Endodermal cell (in vitro differentiated cells): Measurements from ENCODE around the gene CDH13. TPM values are rescaled to one million over a fixed set of nuclear protein-coding genes. Genes with fewer than 3 reads are reported as not detected.

Source experiments
- DNase-seq: peaks from one replicate; pipeline ENCODE4 v3.0.0-alpha.2; 2017
- H3K27ac ChIP-seq: 2 replicates; pipeline ENCODE4 v1.5.1; 2013; ENCODE audit warnings: mild to moderate bottlenecking, low read depth, low read length, moderate library complexity
- H3K27me3 ChIP-seq: 2 replicates; pipeline ENCODE4 v1.6.1; 2013; ENCODE audit warnings: mild to moderate bottlenecking, low read length, moderate library complexity; ENCODE audit not compliant: insufficient read depth, control insufficient read depth, poor library complexity, severe bottlenecking
- H3K36me3 ChIP-seq: 2 replicates; pipeline ENCODE4 v1.7.0; 2013; ENCODE audit warnings: mild to moderate bottlenecking, low read length, moderate library complexity; ENCODE audit not compliant: control insufficient read depth, insufficient read depth
- H3K4me1 ChIP-seq: one replicate; pipeline ENCODE4 v1.7.0; 2013; ENCODE audit warnings: low read length; ENCODE audit not compliant: control insufficient read depth, insufficient read depth
- H3K4me3 ChIP-seq: 2 replicates; pipeline ENCODE4 v1.5.1; 2013; ENCODE audit warnings: mild to moderate bottlenecking, low read length, moderate library complexity
- H3K9ac ChIP-seq: 2 replicates; pipeline ENCODE4 v1.6.1; 2013; ENCODE audit warnings: mild to moderate bottlenecking, low read length, moderate library complexity; ENCODE audit not compliant: poor library complexity, severe bottlenecking; ENCODE audit errors: extremely low read depth
- H3K9me3 ChIP-seq: 2 replicates; pipeline ENCODE4 v1.6.1; 2013; ENCODE audit warnings: mild to moderate bottlenecking, low read length, moderate library complexity; ENCODE audit not compliant: control insufficient read depth
- H3K27ac Mint-ChIP-seq: 2 replicates; pipeline ENCODE4 v1.8.0; 2020; ENCODE audit warnings: mixed read lengths
- H3K27me3 Mint-ChIP-seq: 2 replicates; pipeline ENCODE4 v1.8.0; 2021; ENCODE audit warnings: mild to moderate bottlenecking, mixed read lengths; ENCODE audit not compliant: insufficient read depth
- H3K36me3 Mint-ChIP-seq: 2 replicates; pipeline ENCODE4 v1.8.0; 2020; ENCODE audit warnings: low read depth, mixed read lengths
- H3K4me1 Mint-ChIP-seq: 2 replicates; pipeline ENCODE4 v1.8.0; 2020; ENCODE audit warnings: mixed read lengths
- H3K4me3 Mint-ChIP-seq: 2 replicates; pipeline ENCODE4 v1.8.0; 2020; ENCODE audit warnings: mild to moderate bottlenecking, moderate library complexity, mixed read lengths
- H3K9me3 Mint-ChIP-seq: 2 replicates; pipeline ENCODE4 v1.8.0; 2020; ENCODE audit warnings: mild to moderate bottlenecking, mixed read lengths
- CTCF ChIP-seq: fragments of 200-600 bp; sonication (generic); conservative IDR thresholded peaks from 2 replicates; pipeline ENCODE4 v1.5.0; 2021; ENCODE audit warnings: antibody characterized with exemption, mild to moderate bottlenecking
- WGBS, 2 experiments: methylation state at CpG; one replicate each; pipeline versions ENCODE4 v1.1.5 to v1.1.7; 2013; ENCODE audit warnings: missing lambda C conversion rate in 2 of 2, mixed read lengths in 1 of 2; ENCODE audit not compliant: insufficient coverage in 1 of 2, insufficient read length in 1 of 2; 5-methylcytosine and 5-hydroxymethylcytosine counted together
- total RNA-seq, 2 donors: library from RNA; stranded (reverse); fragmentation: NEBNext Ultra II Directional in 1 of 2; extraction: Animal tissue kit (Norgen Biotek cat#: 25700) in 1 of 2; gene quantifications; 2 replicates in 1 of 2; 3 replicates in 1 of 2; pipeline ENCODE4 v1.2.1, GENCODE V29; 2021

The CDH13 gene
- total RNA-seq, 2 donors from 2014 or later, result 0.86 to 1.8 TPM

DNA sequence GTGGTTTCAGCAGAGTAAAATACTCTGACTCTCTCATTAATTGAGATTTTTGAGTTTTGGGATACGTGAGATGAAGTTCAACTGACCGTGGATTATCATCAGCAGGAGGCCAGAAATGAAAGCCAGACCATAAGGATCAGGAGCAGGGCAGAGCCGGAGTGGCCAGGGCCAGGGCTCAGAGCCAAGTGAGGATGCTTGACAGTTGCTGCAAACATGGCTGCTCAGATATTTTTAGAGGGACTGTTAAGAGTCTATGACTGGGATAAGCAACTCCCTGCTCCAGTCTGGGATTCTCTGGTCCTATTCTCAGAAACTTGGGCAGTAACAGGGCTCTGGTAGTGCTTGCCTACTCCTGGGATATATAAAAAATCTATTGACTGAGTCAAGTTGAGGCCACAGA is 17.6 kb upstream of the CDH13 start:
- peaks cover 19% of the 10 kb centered on the region for H3K27me3 Mint-ChIP-seq
- no peak for DNase-seq
- WGBS, 2 experiments, result 97 to 100% methylated on average over 2 to 3 of the region's 3 CpGs
- Histone ChIP-seq H3K4me3 (no peak overlapping the region), H3K9ac (no peak overlapping the region), H3K9me3 (no peaks in the 10 kb centered on the region), H3K27me3 (no peaks in the 10 kb centered on the region), H3K36me3 (no peaks in the 10 kb centered on the region), H3K4me1 (peaks cover 7% of the 10 kb centered on the region), H3K27ac (no peak overlapping the region)
- no peaks in the 10 kb centered on the region for H3K9me3 Mint-ChIP-seq
- H3K4me3 Mint-ChIP-seq, result no peak overlapping the region
- no peak for TF ChIP-seq CTCF
- peaks cover 16% of the 10 kb centered on the region for H3K4me1 Mint-ChIP-seq
- no peak overlapping the region for H3K27ac Mint-ChIP-seq
- H3K36me3 Mint-ChIP-seq, result no peaks in the 10 kb centered on the region

- Histone ChIP-seq H3K9me3 (no peaks in the 10 kb centered on the region), H3K36me3 (no peaks in the 10 kb centered on the region), H3K27ac (no peak overlapping the region), H3K27me3 (no peaks in the 10 kb centered on the region), H3K4me1 (no peaks in the 10 kb centered on the region), H3K4me3 (no peak overlapping the region), H3K9ac (no peak overlapping the region)
- no peak overlapping the region for H3K4me3 Mint-ChIP-seq
- peaks cover 14% of the 10 kb centered on the region for H3K27me3 Mint-ChIP-seq
- no peaks in the 10 kb centered on the region for H3K9me3 Mint-ChIP-seq
- no peaks in the 10 kb centered on the region for H3K36me3 Mint-ChIP-seq
- H3K4me1 Mint-ChIP-seq, result no peaks in the 10 kb centered on the region
- no peak for DNase-seq
- H3K27ac Mint-ChIP-seq, result no peak overlapping the region
- no peak for TF ChIP-seq CTCF
- WGBS, 2 experiments, result 63 to 100% methylated on average over 1 to 3 of the region's 3 CpGs
These were observed 14.5 kb upstream of the CDH13 start for GRCh38 chr16:82612263-82612662.

DNA sequence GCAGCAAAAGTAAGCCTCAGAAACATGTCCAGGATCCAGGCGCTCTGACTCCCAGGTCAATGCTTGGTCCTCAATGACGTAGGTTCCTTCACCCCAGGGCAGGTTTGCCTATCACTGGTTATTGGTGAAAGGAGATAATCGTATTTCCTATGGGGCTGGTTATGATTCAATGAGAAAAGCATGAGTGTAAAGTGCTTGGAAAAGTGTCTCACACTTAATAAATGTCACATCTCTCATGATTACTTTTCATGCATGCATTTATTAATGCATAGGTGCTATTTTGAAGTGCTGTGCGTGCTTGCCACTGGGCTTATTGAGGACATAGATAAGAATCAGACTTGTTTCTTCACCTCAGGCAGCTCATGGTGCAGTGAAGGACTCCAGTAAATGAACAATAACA is 10.4 kb upstream of the CDH13 start:
- no peak overlapping the region for H3K4me3 ChIP-seq
- no peak for DNase-seq
- no peak overlapping the region for H3K27ac ChIP-seq
- H3K4me1 ChIP-seq, result no peaks in the 10 kb centered on the region
- H3K27me3 ChIP-seq, result no peaks in the 10 kb centered on the region
- Mint-ChIP-seq H3K27ac (no peak overlapping the region), H3K4me1 (peaks cover 15% of the 10 kb centered on the region), H3K9me3 (no peaks in the 10 kb centered on the region), H3K27me3 (peaks cover 17% of the 10 kb centered on the region), H3K4me3 (no peak overlapping the region), H3K36me3 (no peaks in the 10 kb centered on the region)
- WGBS, 2 experiments, result 86 to 100% methylated on average over 2 to 4 of the region's 4 CpGs
- TF ChIP-seq CTCF, result no peak
- H3K36me3 ChIP-seq, result no peaks in the 10 kb centered on the region
- H3K9ac ChIP-seq, result no peak overlapping the region
- H3K9me3 ChIP-seq, result no peaks in the 10 kb centered on the region
